ENCODE results near the gene GPATCH3.

The GPATCH3 gene

DNA sequence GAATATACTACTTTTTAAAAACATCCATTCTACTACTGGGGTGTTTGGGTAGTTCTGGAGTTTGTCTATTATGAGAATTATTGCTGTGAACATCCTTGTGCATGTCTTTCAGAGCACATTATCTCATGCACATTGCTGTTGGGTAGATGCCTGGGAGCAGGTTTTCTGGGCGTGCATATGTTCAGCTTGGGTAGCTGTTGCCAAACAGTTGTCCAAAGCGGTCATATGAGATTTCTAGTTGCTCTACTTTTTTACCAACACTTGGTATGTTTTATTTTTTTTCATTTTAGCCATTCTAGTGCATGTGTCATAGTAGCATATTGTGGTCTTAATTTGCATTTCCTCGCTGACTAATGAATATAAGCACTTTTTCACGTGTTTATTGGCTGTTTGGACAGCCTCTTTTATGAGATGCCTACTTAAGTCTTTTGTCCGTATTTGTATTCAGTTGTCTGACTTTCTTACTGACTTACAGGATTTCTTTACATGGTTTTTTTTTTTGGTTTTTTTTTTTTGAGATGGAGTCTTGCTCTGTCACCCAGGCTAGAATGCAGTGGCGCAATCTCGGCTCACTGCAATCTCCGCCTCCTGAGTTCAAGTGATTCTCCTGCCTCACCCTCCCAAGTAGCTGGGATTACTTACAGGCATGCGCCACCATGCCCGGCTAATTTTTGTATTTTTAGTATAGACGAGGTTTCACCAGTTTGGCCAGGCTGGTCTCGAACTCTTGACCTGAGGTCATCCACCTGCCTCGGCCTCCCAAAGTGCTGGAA lies 55.7 kb downstream of the GPATCH3 start:
- intact Hi-C loops (cut with DNase I; ENCODE audit: low total_unique reads): no loop called here
- no peaks in the 10 kb centered on the region for H3K9me3 ChIP-seq
- no peak overlapping the region for H3K4me3 ChIP-seq
- no peaks in the 10 kb centered on the region for H3K27me3 ChIP-seq
- peaks cover 0 to 11% (median 9%) of the 10 kb centered on the region in 4 donors for H3K4me1 ChIP-seq
- peaks cover 33 to 79% (median 45%) of the 10 kb centered on the region in 3 donors for H3K36me3 ChIP-seq
- H3K27ac ChIP-seq: no peak overlapping the region
- TF ChIP-seq, protein P1, sequence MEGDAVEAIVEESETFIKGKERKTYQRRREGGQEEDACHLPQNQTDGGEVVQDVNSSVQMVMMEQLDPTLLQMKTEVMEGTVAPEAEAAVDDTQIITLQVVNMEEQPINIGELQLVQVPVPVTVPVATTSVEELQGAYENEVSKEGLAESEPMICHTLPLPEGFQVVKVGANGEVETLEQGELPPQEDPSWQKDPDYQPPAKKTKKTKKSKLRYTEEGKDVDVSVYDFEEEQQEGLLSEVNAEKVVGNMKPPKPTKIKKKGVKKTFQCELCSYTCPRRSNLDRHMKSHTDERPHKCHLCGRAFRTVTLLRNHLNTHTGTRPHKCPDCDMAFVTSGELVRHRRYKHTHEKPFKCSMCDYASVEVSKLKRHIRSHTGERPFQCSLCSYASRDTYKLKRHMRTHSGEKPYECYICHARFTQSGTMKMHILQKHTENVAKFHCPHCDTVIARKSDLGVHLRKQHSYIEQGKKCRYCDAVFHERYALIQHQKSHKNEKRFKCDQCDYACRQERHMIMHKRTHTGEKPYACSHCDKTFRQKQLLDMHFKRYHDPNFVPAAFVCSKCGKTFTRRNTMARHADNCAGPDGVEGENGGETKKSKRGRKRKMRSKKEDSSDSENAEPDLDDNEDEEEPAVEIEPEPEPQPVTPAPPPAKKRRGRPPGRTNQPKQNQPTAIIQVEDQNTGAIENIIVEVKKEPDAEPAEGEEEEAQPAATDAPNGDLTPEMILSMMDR (IDR thresholded peaks at IDR 0.05): no peak
- no peak for DNase-seq
